ENCODE results near the gene SMAD3. TPM values are rescaled to one million over a fixed set of nuclear protein-coding genes. Genes with fewer than 3 reads are reported as not detected.

The SMAD3 gene
- total and polyA plus RNA-seq, 2 of the 8 experiments (the other 6 are each of a cell fraction or from before 2014, with no cell fraction given), result 10.1 to 12.4 TPM

DNA sequence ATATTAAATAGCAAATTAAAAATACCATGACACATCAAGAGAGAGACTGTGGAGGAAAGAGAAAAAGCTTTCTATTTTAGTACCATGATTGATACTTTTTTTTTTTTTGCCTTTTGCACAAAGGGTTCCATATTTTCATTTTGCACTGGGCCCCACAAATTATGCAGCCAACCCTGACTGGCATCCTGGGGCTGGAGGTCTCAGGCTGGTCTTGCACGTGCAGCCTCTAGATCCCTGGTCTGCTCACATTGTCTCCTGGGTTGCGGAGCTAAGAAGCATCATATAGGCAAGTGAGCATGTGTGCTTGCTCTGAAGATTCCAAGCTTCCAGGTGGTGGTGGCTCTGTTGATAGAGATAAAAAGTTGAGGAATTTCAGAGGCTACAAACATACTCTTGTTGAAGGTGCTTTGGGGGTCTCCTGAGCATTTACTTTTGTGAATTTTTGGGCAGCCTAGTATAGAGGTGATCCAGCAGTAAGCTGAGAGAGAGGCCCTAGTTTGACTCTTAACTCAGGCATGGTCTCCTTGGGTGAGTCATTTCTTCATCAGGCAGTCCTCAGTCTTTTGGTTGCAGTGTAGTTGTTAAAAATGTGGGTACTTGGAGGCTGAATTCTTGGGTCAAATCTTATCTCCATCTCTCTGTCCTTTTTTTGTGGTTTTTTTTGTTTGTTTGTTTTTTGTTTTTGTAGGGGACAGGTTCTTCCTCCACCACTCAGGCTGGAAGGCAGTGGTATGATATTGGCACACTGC is 31.3 kb downstream of the SMAD3 start:
- no peaks in the 10 kb centered on the region for H3K27me3 ChIP-seq (replicated peaks in 1 of 4; ENCODE audit: control insufficient read depth in 3 of 4, extremely low read depth in 1 of 4, insufficient read depth in 3 of 4, low read length in 3 of 4)
- no peak overlapping the region for H3K56ac ChIP-seq (replicated peaks; ENCODE audit: insufficient read length, low read depth, low read length)
- no peak for DNase-seq (ENCODE audit: low read depth in 1 of 2, low spot score in 2 of 2)
- no peak overlapping the region for H2AFZ ChIP-seq (ENCODE audit: low read length)
- no peak overlapping the region for H2BK15ac ChIP-seq (ENCODE audit: low read length)
- no peak overlapping the region for H3K14ac ChIP-seq (ENCODE audit: insufficient read length)
- H3K79me2 ChIP-seq (ENCODE audit: control insufficient read depth in 1 of 2, insufficient read depth in 2 of 2, low read length in 2 of 2), result peaks cover 0 to 19% of the 10 kb centered on the region in 2 experiments; a peak in 1 of 4 replicates
- no peak overlapping the region for H2AK5ac ChIP-seq (ENCODE audit: low read depth, low read length)
- H2BK5ac ChIP-seq (ENCODE audit: low read depth, low read length), result no peak overlapping the region
- H3K4me1 ChIP-seq (replicated peaks in 1 of 4; ENCODE audit: control insufficient read depth in 3 of 4, insufficient read depth in 4 of 4, low read length in 3 of 4), result peaks cover 2 to 14% (median 5%) of the 10 kb centered on the region in 4 experiments; a peak in 5 of 7 replicates
- FAIRE-seq, result no peak
- no peak overlapping the region for H3K18ac ChIP-seq (ENCODE audit: extremely low read depth, low read length)
- no peak overlapping the region for H2BK12ac ChIP-seq (ENCODE audit: low read depth, low read length)
- ChIA-PET CTCF (ENCODE audit: partially characterized antibody) (no interaction called here), POLR2A (ENCODE audit: partially characterized antibody) (interaction anchor here (1.7 kb wide), 1 partner anchor 10 kb away, joined by 4 read pairs; no protein-coding TSS in a partner anchor)
- no peaks in the 10 kb centered on the region for H3K36me3 ChIP-seq (ENCODE audit: control insufficient read depth in 2 of 4, insufficient read depth in 4 of 4, low read length in 3 of 4)
- H3K4me3 ChIP-seq (ENCODE audit: extremely low read depth in 1 of 4, insufficient read depth in 2 of 4, low read depth in 3 of 4, low read length in 4 of 4), result no peak overlapping the region
- no peak overlapping the region for H2BK20ac ChIP-seq (ENCODE audit: low read length)
- no peak overlapping the region for H2BK120ac ChIP-seq (replicated peaks; ENCODE audit: low read depth, low read length)
- no peaks in the 10 kb centered on the region for H3K23me2 ChIP-seq (ENCODE audit: low read depth, low read length)
- no peak overlapping the region for H3K27ac ChIP-seq (ENCODE audit: low read depth, low read length)
- no peak overlapping the region for H3K23ac ChIP-seq (ENCODE audit: insufficient read length)
- no peak overlapping the region for H4K5ac ChIP-seq (ENCODE audit: insufficient read length, low read depth, low read length)
- H3K4ac ChIP-seq (replicated peaks; ENCODE audit: insufficient read length, low read depth, low read length), result no peak overlapping the region
- no peak overlapping the region for H3K9ac ChIP-seq (replicated peaks in 1 of 4; ENCODE audit: extremely low read depth in 1 of 4, low read depth in 3 of 4, low read length in 3 of 4)
- no peak overlapping the region for H4K8ac ChIP-seq (ENCODE audit: extremely low read depth, insufficient read depth, low read length)
- H3K4me2 ChIP-seq (ENCODE audit: insufficient read depth in 1 of 2, low read depth in 2 of 2, low read length in 2 of 2), result no peak overlapping the region
- H3K79me1 ChIP-seq (ENCODE audit: low read depth, low read length), result peaks cover 10% of the 10 kb centered on the region
- 95% methylated on average over 2 of the region's 2 CpGs; no CpG with 5 or more reads in 1 of the 2 experiments for WGBS, 2 experiments (ENCODE audit: extremely low coverage in 1 of 2, insufficient coverage in 1 of 2, insufficient read length in 1 of 2, insufficient replicate concordance in 2 of 2, low coverage in 1 of 2, low lambda C conversion rate in 2 of 2, missing lambda C conversion rate in 1 of 2)
- no peak overlapping the region for H4K91ac ChIP-seq (replicated peaks; ENCODE audit: insufficient read length, low read length)
- H3K9me3 ChIP-seq (ENCODE audit: insufficient read depth in 2 of 2, low read depth in 1 of 2, low read length in 1 of 2), result no peaks in the 10 kb centered on the region
- H4K20me1 ChIP-seq (replicated peaks in 1 of 2; ENCODE audit: control insufficient read depth in 1 of 2, insufficient read depth in 2 of 2, low read length in 2 of 2), result no peaks in the 10 kb centered on the region
- no peak for TF ChIP-seq YY1 (IDR thresholded peaks at IDR 0.05; ENCODE audit: low read depth, low read length)
- TF ChIP-seq CTCF (IDR thresholded peaks at IDR 0.05; ENCODE audit: control extremely low read depth in 1 of 3, insufficient read depth in 1 of 3, low read depth in 1 of 3, low read length in 3 of 3), result no peak
- TF ChIP-seq HDAC2 (IDR thresholded peaks at IDR 0.05; ENCODE audit: borderline replicate concordance in 1 of 2, low read depth in 2 of 2, low read length in 2 of 2), result no peak
- TF ChIP-seq RXRA (IDR thresholded peaks at IDR 0.05; ENCODE audit: insufficient read depth, low read depth, low read length), result no peak
- no peak for TF ChIP-seq RAD21 (IDR thresholded peaks at IDR 0.05 in 1 of 2, conservative IDR thresholded peaks at IDR 0.05 in 1 of 2; ENCODE audit: low read depth in 2 of 2, low read length in 2 of 2)
- TF ChIP-seq GABPA (IDR thresholded peaks at IDR 0.05; ENCODE audit: borderline replicate concordance, insufficient read depth, low read length), result no peak
- TF ChIP-seq POU5F1 (IDR thresholded peaks at IDR 0.05; ENCODE audit: low read depth, low read length), result no peak
- TF ChIP-seq ASH2L (IDR thresholded peaks at IDR 0.05; ENCODE audit: low read length), result no peak
- TF ChIP-seq POLR2A (IDR thresholded peaks at IDR 0.05; ENCODE audit: control extremely low read depth in 1 of 2, low read depth in 2 of 2, low read length in 2 of 2), result no peak

All from H1 (cell line).